Fibroblast of lung (primary cell): ENCODE results near the gene MEDAG.

ENCODE experiments used
- CTCF ChIP-seq, 2 donors: IDR thresholded peaks in 1 of 2; conservative IDR thresholded peaks in 1 of 2; 1 replicate in 1 of 2; 2 replicates in 1 of 2; pipeline ENCODE4 v1.5.1; 2011 to 2012; ENCODE audit warnings: low read length in 2 of 2, control low read depth in 1 of 2, inconsistent platforms in 1 of 2, low read depth in 1 of 2, mild to moderate bottlenecking in 1 of 2
- EZH2 ChIP-seq: IDR thresholded peaks from 2 replicates; pipeline ENCODE4 v1.5.1; 2012; ENCODE audit warnings: low read length, control low read depth, mild to moderate bottlenecking; ENCODE audit errors: missing control alignments

- no peak for TF ChIP-seq CTCF (conservative IDR thresholded peaks at IDR 0.05 in 1 of 2, IDR thresholded peaks at IDR 0.05 in 1 of 2; ENCODE audit: low read depth in 1 of 2, low read length in 2 of 2)
- TF ChIP-seq EZH2: no peak
Observed at GRCh38 chr13:30924721-30925120, 18.6 kb downstream of the MEDAG start.
